Measurements from ENCODE around the gene ING3.
"Not testable (repeated sequence)": the region's sequence is repeated elsewhere in the genome, so short reads cannot be mapped to it uniquely, and the experiment has no call there.

Gene ING3

GRCh38 chr7:120979765-120980499 is 29.4 kb downstream of the ING3 start:
- peak; percentile 14 for DNase-seq (ENCODE audit: low read depth, low spot score)
- TF ChIP-seq, protein P1, sequence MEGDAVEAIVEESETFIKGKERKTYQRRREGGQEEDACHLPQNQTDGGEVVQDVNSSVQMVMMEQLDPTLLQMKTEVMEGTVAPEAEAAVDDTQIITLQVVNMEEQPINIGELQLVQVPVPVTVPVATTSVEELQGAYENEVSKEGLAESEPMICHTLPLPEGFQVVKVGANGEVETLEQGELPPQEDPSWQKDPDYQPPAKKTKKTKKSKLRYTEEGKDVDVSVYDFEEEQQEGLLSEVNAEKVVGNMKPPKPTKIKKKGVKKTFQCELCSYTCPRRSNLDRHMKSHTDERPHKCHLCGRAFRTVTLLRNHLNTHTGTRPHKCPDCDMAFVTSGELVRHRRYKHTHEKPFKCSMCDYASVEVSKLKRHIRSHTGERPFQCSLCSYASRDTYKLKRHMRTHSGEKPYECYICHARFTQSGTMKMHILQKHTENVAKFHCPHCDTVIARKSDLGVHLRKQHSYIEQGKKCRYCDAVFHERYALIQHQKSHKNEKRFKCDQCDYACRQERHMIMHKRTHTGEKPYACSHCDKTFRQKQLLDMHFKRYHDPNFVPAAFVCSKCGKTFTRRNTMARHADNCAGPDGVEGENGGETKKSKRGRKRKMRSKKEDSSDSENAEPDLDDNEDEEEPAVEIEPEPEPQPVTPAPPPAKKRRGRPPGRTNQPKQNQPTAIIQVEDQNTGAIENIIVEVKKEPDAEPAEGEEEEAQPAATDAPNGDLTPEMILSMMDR (IDR thresholded peaks at IDR 0.05; ENCODE audit: low read depth, low read length) = no peak
- H3K4me3 ChIP-seq (ENCODE audit: low read depth, low read length) = no peak overlapping the region
- in situ Hi-C loops (cut with HindIII; ENCODE audit: low sequenced_read_pairs) = no loop called here

GRCh38 chr7:120981117-120981516 is 30.5 kb downstream of the ING3 start:
- no peak overlapping the region for H3K4me3 ChIP-seq (ENCODE audit: low read depth, low read length)
- TF ChIP-seq, protein P1 (IDR thresholded peaks at IDR 0.05; ENCODE audit: low read depth, low read length) = no peak
- in situ Hi-C loops (cut with HindIII; ENCODE audit: low sequenced_read_pairs) = no loop called here
- DNase-seq (ENCODE audit: low read depth, low spot score) = no peak

- TF ChIP-seq, protein P1 (IDR thresholded peaks at IDR 0.05; ENCODE audit: low read depth, low read length) = peak; percentile 7
- H3K4me3 ChIP-seq (ENCODE audit: low read depth, low read length) = no peak overlapping the region
- in situ Hi-C loops (cut with HindIII; ENCODE audit: low sequenced_read_pairs) = no loop called here
- peak; percentile 76 for DNase-seq (ENCODE audit: low read depth, low spot score)
These were observed 31.5 kb downstream of the ING3 start for GRCh38 chr7:120981888-120982615.

DNA sequence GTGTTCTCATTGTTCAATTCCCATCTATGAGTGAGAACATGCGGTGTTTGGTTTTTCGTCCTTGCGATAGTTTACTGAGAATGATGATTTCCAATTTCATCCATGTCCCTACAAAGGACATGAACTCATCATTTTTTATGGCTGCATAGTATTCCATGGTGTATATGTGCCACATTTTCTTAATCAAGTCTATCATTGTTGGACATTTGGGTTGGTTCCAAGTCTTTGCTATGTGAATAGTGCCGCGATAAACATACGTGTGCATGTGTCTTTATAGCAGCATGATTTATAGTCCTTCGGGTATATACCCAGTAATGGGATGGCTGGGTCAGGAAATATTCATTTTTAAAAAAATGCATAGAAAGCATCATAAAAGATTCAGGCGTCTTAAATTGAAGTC is 33.0 kb downstream of the ING3 start:
- H3K4me3 ChIP-seq (ENCODE audit: low read depth, low read length); in situ Hi-C loops (cut with HindIII; ENCODE audit: low sequenced_read_pairs); DNase-seq (ENCODE audit: low read depth, low spot score): not testable (repeated sequence)

DNA sequence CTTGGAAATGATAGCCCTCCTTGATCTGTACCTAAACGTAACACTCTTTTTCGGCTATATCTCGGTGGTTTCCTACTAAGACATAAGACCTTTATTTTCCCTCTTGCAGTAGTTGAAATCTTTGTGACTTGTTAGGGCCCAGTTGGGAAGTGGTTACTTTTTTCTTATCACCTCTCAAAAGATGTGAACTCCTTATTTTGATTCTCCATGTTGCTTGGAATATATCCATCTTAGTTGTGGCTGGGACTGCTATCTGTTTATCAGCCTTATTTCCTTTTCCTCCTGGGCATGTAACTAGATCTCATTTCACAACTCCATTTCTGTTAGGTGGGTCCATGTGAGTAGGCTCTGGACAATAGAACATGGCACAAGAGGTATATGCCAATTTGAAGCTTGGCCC is 33.8 kb downstream of the ING3 start:
- in situ Hi-C loops (cut with HindIII; ENCODE audit: low sequenced_read_pairs) = no loop called here
- TF ChIP-seq, protein P1 (IDR thresholded peaks at IDR 0.05; ENCODE audit: low read depth, low read length) = no peak

GRCh38 chr7:120985130-120985758 is 34.7 kb downstream of the ING3 start:
- H3K4me3 ChIP-seq (ENCODE audit: low read depth, low read length) = no peak overlapping the region
- TF ChIP-seq, protein P1 (IDR thresholded peaks at IDR 0.05; ENCODE audit: low read depth, low read length) = no peak
- in situ Hi-C loops (cut with HindIII; ENCODE audit: low sequenced_read_pairs) = no loop called here
- DNase-seq (ENCODE audit: low read depth, low spot score) = no peak

More for the DNA sequence above, 33.8 kb downstream of the ING3 start:
- no peak overlapping the region for H3K4me3 ChIP-seq (ENCODE audit: low read depth, low read length)
- no peak for DNase-seq (ENCODE audit: low read depth, low spot score)

DNA sequence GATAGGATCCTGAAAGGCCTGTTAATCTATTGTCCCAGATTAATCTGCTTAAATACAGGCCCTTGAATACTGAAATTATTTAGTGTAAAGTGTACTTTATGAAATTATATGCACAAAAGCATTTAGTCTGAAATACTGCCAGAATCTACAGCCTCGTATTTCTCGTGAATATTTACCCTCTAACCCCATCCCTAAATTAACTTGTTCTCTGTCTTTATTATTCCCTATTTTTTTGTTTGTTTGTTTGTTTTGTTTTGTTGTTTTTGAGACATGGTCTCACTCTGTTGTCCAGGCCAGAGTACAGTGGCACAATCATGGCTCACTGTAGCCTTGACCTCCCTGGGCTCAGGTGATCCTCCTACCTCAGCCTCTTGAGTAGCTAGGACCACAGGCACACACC is 35.3 kb downstream of the ING3 start:
- H3K4me3 ChIP-seq (ENCODE audit: low read depth, low read length) = no peak overlapping the region
- no peak for DNase-seq (ENCODE audit: low read depth, low spot score)
- in situ Hi-C loops (cut with HindIII; ENCODE audit: low sequenced_read_pairs) = no loop called here
- TF ChIP-seq, protein P1 (IDR thresholded peaks at IDR 0.05; ENCODE audit: low read depth, low read length) = no peak

Measured in astrocyte of the spinal cord (primary cell).